ENCODE measurements around the gene MGP. TPM values are rescaled to one million over a fixed set of nuclear protein-coding genes. Genes with fewer than 3 reads are reported as not detected.

MGP gene
- total and polyA plus RNA-seq, 8 donors: 52.4 to 362 (median 133) TPM

GRCh38 chr12:14892726-14893505 is 7.3 kb upstream of the MGP start:
- DNase-seq: peak in 1 of 2 donors; percentile 64
- Histone ChIP-seq H3K27me3 (no peaks in the 10 kb centered on the region), H3K27ac (peak overlapping the region in 4 of 5 donors; percentile 42 to 76 (median 64)), H3K36me3 (no peaks in the 10 kb centered on the region), H3K4me1 (peaks cover 0 to 24% (median 7%) of the 10 kb centered on the region in 4 donors), H3K9me3 (no peaks in the 10 kb centered on the region), H3K4me3 (no peak overlapping the region)
- no peak for TF ChIP-seq CTCF (IDR thresholded peaks at IDR 0.05)
- no peak for TF ChIP-seq EP300 (IDR thresholded peaks at IDR 0.05)
- no peak for TF ChIP-seq POLR2A (IDR thresholded peaks at IDR 0.05)
- peak in 2 of 3 donors; percentile 6 to 19 for TF ChIP-seq POLR2AphosphoS5 (IDR thresholded peaks at IDR 0.05)
- 54 to 62% (median 59%) methylated on average over 7 of the region's 7 CpGs for WGBS, 5 donors
- intact Hi-C loops (cut with DNase I; ENCODE audit: low total_unique reads): no loop called here

GRCh38 chr12:14890701-14891100 is 5.0 kb upstream of the MGP start:
- Histone ChIP-seq H3K4me3 (no peak overlapping the region), H3K4me1 (peaks cover 10 to 26% (median 15%) of the 10 kb centered on the region in 4 donors), H3K9me3 (no peaks in the 10 kb centered on the region), H3K27me3 (no peaks in the 10 kb centered on the region), H3K27ac (no peak overlapping the region), H3K36me3 (no peaks in the 10 kb centered on the region)
- no peak for TF ChIP-seq POLR2AphosphoS5 (IDR thresholded peaks at IDR 0.05)
- TF ChIP-seq POLR2A (IDR thresholded peaks at IDR 0.05): no peak
- no peak for TF ChIP-seq CTCF (IDR thresholded peaks at IDR 0.05)
- no peak for TF ChIP-seq EP300 (IDR thresholded peaks at IDR 0.05)
- DNase-seq: no peak
- intact Hi-C loops (cut with DNase I; ENCODE audit: low total_unique reads): no loop called here
- WGBS, 5 donors: 77 to 89% (median 86%) methylated on average over 5 of the region's 5 CpGs

- H3K4me3 ChIP-seq: peak overlapping the region in 1 of 4 donors; percentile 42
- peaks cover 11 to 33% (median 18%) of the 10 kb centered on the region in 4 donors for H3K4me1 ChIP-seq
- TF ChIP-seq POLR2A (IDR thresholded peaks at IDR 0.05): no peak
- no peak for TF ChIP-seq CTCF (IDR thresholded peaks at IDR 0.05)
- TF ChIP-seq POLR2AphosphoS5 (IDR thresholded peaks at IDR 0.05): no peak
- no peak for TF ChIP-seq EP300 (IDR thresholded peaks at IDR 0.05)
- intact Hi-C loops (cut with DNase I; ENCODE audit: low total_unique reads): no loop called here
- H3K27ac ChIP-seq: peak overlapping the region in 4 of 5 donors; percentile 68 to 84 (median 75)
- H3K27me3 ChIP-seq: no peaks in the 10 kb centered on the region
- no peaks in the 10 kb centered on the region for H3K9me3 ChIP-seq
- WGBS, 5 donors: 33 to 43% (median 34%) methylated on average over 6 of the region's 6 CpGs
- DNase-seq: peak in 1 of 2 donors; percentile 19
- H3K36me3 ChIP-seq: peaks cover 0 to 12% (median 0%) of the 10 kb centered on the region in 4 donors
Measured at GRCh38 chr12:14886271-14886670, 617 bp upstream of the MGP start.

- TF ChIP-seq POLR2A (IDR thresholded peaks at IDR 0.05) (no peak), POLR2AphosphoS5 (IDR thresholded peaks at IDR 0.05) (peak in 1 of 3 donors; percentile 35)
- peak; percentile 84 to 88 for DNase-seq
- H3K9me3 ChIP-seq: no peaks in the 10 kb centered on the region
- H3K36me3 ChIP-seq: peaks cover 0 to 12% (median 0%) of the 10 kb centered on the region in 4 donors
- no peaks in the 10 kb centered on the region for H3K27me3 ChIP-seq
- H3K4me1 ChIP-seq: peaks cover 11 to 33% (median 18%) of the 10 kb centered on the region in 4 donors
- 0 to 3% (median 1%) methylated on average over 5 of the region's 5 CpGs for WGBS, 5 donors
- intact Hi-C loops (cut with DNase I; ENCODE audit: low total_unique reads): no loop called here
- peak overlapping the region; percentile 28 to 42 (median 33) for H3K4me3 ChIP-seq
- peak overlapping the region in 4 of 5 donors; percentile 68 to 84 (median 75) for H3K27ac ChIP-seq
Measured at GRCh38 chr12:14884458-14884878, 1.2 kb downstream of the MGP start.
